HepG2 (cell line): ENCODE measurements around the gene MAPK10. TPM values are rescaled to one million over a fixed set of nuclear protein-coding genes. Genes with fewer than 3 reads are reported as not detected.

Source experiments
- ATAC-seq: fragments of 200-7000 bp; cut with Tn5 transposase; 3 replicates; pipeline ENCODE4 v1.9.1; 2020; ENCODE audit warnings: mild to moderate bottlenecking, moderate library complexity
- BruUV-seq: library from RNA; stranded (reverse); fragments of 400-500 nt; replicated peaks from 2 replicates; lab custom pipeline; 2021; lab: Mats Ljungman, UMichigan
- CTCF ChIA-PET: fragments of 300-600 bp; formaldehyde crosslinking; extraction: SDS; loops from one replicate; lab custom pipeline; 2021; ENCODE audit warnings: low total read pairs, inconsistent platforms, low intra/inter-chr PET ratio; lab: Yijun Ruan, JAX
- POLR2A ChIA-PET: fragments of 350-600 bp; sonication (Branson Sonifier 250); formaldehyde crosslinking; loops from one replicate; lab custom pipeline; 2020; ENCODE audit warnings: antibody characterized with exemption, inconsistent platforms; lab: Yijun Ruan, JAX
- DNase-seq: peaks from one replicate; pipeline ENCODE4 v3.0.0-alpha.2; 2015; ENCODE audit warnings: low spot score
- FAIRE-seq: peaks from 3 replicates; lab custom pipeline; 2011; peaks lifted over from hg19 to GRCh38; lab: Jason Lieb, UNC
- H2AFZ ChIP-seq: one replicate; pipeline ENCODE4 v1.6.1; 2011; ENCODE audit warnings: low read length, inconsistent platforms
- H3K27ac ChIP-seq: fragments of 300-600 bp; 3 replicates; pipeline ENCODE4 v1.8.0; 2011; ENCODE audit warnings: mixed run types, mild to moderate bottlenecking, mixed read lengths, low read length, inconsistent platforms; ENCODE audit not compliant: insufficient read depth; ENCODE audit errors: extremely low read length
- H3K27me3 ChIP-seq, 2 experiments: fragments of 200-600 bp in 1 of 2; 2 replicates in 1 of 2; 3 replicates in 1 of 2; pipeline versions ENCODE4 v1.6.0 to v1.8.0; 2011; ENCODE audit warnings: low read length in 2 of 2, mild to moderate bottlenecking in 2 of 2, moderate library complexity in 2 of 2, inconsistent platforms in 1 of 2; ENCODE audit not compliant: insufficient read depth in 2 of 2, control insufficient read depth in 1 of 2
- H3K36me3 ChIP-seq, 2 experiments: fragments of 200-600 bp in 1 of 2; replicated peaks in 1 of 2; 2 replicates in 1 of 2; 3 replicates in 1 of 2; pipeline versions ENCODE4 v1.5.1 to v1.8.0; 2011; ENCODE audit warnings: low read length in 2 of 2, inconsistent platforms in 1 of 2; ENCODE audit not compliant: insufficient read depth in 2 of 2, control insufficient read depth in 1 of 2
- H3K4me1 ChIP-seq: 2 replicates; pipeline ENCODE4 v1.5.1; 2012; ENCODE audit warnings: low read length, inconsistent platforms; ENCODE audit not compliant: insufficient read depth
- H3K4me2 ChIP-seq: 2 replicates; pipeline ENCODE4 v1.6.0; 2011; ENCODE audit warnings: low read depth, low read length, inconsistent platforms
- H3K4me3 ChIP-seq, 3 experiments: fragments of 200-600 bp in 1 of 3; sonication (generic), shearing (Covaris generic) in 1 of 3; replicated peaks in 1 of 3; 2 replicates each; pipeline ENCODE4 v1.5.1; 2011 to 2016; ENCODE audit warnings: low read length in 3 of 3, inconsistent platforms in 2 of 3, low read depth in 2 of 3, mild to moderate bottlenecking in 2 of 3, control low read depth in 1 of 3, mixed read lengths in 1 of 3; ENCODE audit not compliant: insufficient read depth in 1 of 3
- H3K79me2 ChIP-seq: one replicate; pipeline ENCODE4 v1.6.1; 2011; ENCODE audit warnings: low read length, inconsistent platforms; ENCODE audit not compliant: insufficient read depth
- H3K9ac ChIP-seq: 2 replicates; pipeline ENCODE4 v1.6.0; 2011; ENCODE audit warnings: mild to moderate bottlenecking, low read depth, low read length, inconsistent platforms; ENCODE audit not compliant: insufficient read depth
- H3K9me3 ChIP-seq: 2 replicates; pipeline ENCODE4 v1.5.1; 2012; ENCODE audit warnings: mild to moderate bottlenecking, low read length
- H4K20me1 ChIP-seq: 2 replicates; pipeline ENCODE4 v1.6.0; 2011; ENCODE audit warnings: inconsistent platforms, mild to moderate bottlenecking, low read length, moderate library complexity; ENCODE audit not compliant: insufficient read depth
- ATM ChIP-seq: fragments of 450-650 bp; IDR thresholded peaks from 2 replicates; pipeline ENCODE4 v1.7.1; 2017; ENCODE audit warnings: mild to moderate bottlenecking, borderline replicate concordance
- BORCS8-MEF2B ChIP-seq: sonication (generic); formaldehyde crosslinking; IDR thresholded peaks from 2 replicates; pipeline ENCODE4 v1.8.0; 2022; ENCODE audit warnings: mild to moderate bottlenecking, missing genetic modification reagents
- EZH2 ChIP-seq: conservative IDR thresholded peaks from 2 replicates; pipeline ENCODE4 v1.6.1; 2012; ENCODE audit warnings: mild to moderate bottlenecking, low read depth, low read length, moderate library complexity
- HMG20B ChIP-seq: conservative IDR thresholded peaks from 2 replicates; pipeline ENCODE4 v1.6.1; 2016; ENCODE audit warnings: missing genetic modification reagents, missing compliant biosample characterization
- KLF12 ChIP-seq: sonication (generic); formaldehyde crosslinking; IDR thresholded peaks from 2 replicates; pipeline ENCODE4 v1.4.0; 2020; ENCODE audit warnings: missing genetic modification reagents, borderline replicate concordance
- NFIB ChIP-seq: sonication (generic); formaldehyde crosslinking; IDR thresholded peaks from 2 replicates; pipeline ENCODE4 v1.9.0; 2021; ENCODE audit warnings: missing genetic modification reagents, mild to moderate bottlenecking, borderline replicate concordance
- NR2C2 ChIP-seq: sonication (generic); formaldehyde crosslinking; IDR thresholded peaks from 2 replicates; pipeline ENCODE4 v1.4.0; 2020; ENCODE audit warnings: missing genetic modification reagents, mild to moderate bottlenecking, moderate library complexity, borderline replicate concordance
- SMAD3 ChIP-seq: sonication (generic); formaldehyde crosslinking; IDR thresholded peaks from 2 replicates; pipeline ENCODE4 v1.4.0; 2020; ENCODE audit warnings: missing genetic modification reagents
- SP5 ChIP-seq: IDR thresholded peaks from 2 replicates; pipeline ENCODE4 v1.6.1; 2016; ENCODE audit warnings: low read depth, borderline replicate concordance
- ZFP36L1 ChIP-seq: sonication (generic); formaldehyde crosslinking; IDR thresholded peaks from 2 replicates; pipeline ENCODE4 v1.8.0; 2022; ENCODE audit warnings: mild to moderate bottlenecking, missing genetic modification reagents, moderate library complexity
- ZNF563 ChIP-seq: sonication (generic); formaldehyde crosslinking; IDR thresholded peaks from 2 replicates; pipeline ENCODE4 v1.8.0; 2022; ENCODE audit warnings: mild to moderate bottlenecking, moderate library complexity, missing genetic modification reagents
- ZNF605 ChIP-seq: sonication (generic); formaldehyde crosslinking; IDR thresholded peaks from 2 replicates; pipeline ENCODE4 v1.8.0; 2022; ENCODE audit warnings: mild to moderate bottlenecking, missing genetic modification reagents
- WGBS: methylation state at CpG from one replicate; pipeline ENCODE4 v1.1.6; 2017; ENCODE audit warnings: low lambda C conversion rate; 5-methylcytosine and 5-hydroxymethylcytosine counted together
- in situ Hi-C: cut with HindIII; loops from 2 replicates; pipeline ENCODE4 v1.10.0; 2017; ENCODE audit warnings: low pct_unique_long_range_greater_than_20kb; ENCODE audit not compliant: extremely low pct_ligation_motif_present
- intact Hi-C: fragments of 100-400 bp; cut with micrococcal nuclease; formaldehyde crosslinking; loops from one replicate; pipeline ENCODE4 v1.10.0; 2022; ENCODE audit not compliant: unreplicated experiment
- polyA plus RNA-seq, 8 experiments: library from polyadenylated mRNA; depleted of rRNA in 3 of 8; stranded (reverse) in 7 of 8; unstranded in 1 of 8; fragments of >200 nt; fragmentation: Illumina TruSeq in 4 of 8; extraction: Trizol in 4 of 8; gene quantifications; 2 replicates each; pipeline versions ENCODE4 v1.2.1 to v1.2.3, GENCODE V29; 2011 to 2016; ENCODE audit warnings: low read depth in 4 of 8, missing spikeins in 1 of 8, mixed read lengths in 1 of 8; ENCODE audit not compliant: insufficient read depth in 1 of 8
- total RNA-seq, 5 experiments: library from RNA; depleted of rRNA; stranded (reverse); fragments of >200 nt; fragmentation: Illumina TruSeq; extraction: Trizol; gene quantifications; 2 replicates each; pipeline ENCODE4 v1.2.3, GENCODE V29; 2016; ENCODE audit warnings: low read depth in 1 of 5
- TF ChIP-seq, protein P1 (sequence below): sonication (generic); formaldehyde crosslinking; IDR thresholded peaks from 2 replicates; pipeline ENCODE4 v1.5.1; 2020; ENCODE audit warnings: missing genetic modification reagents, mild to moderate bottlenecking, borderline replicate concordance
- TF ChIP-seq, protein P2 (sequence below): sonication (generic); formaldehyde crosslinking; IDR thresholded peaks from 2 replicates; pipeline ENCODE4 v1.9.0; 2021; ENCODE audit warnings: missing genetic modification reagents, mild to moderate bottlenecking, borderline replicate concordance

MAPK10 gene
- total and polyA plus RNA-seq, 2 of the 13 experiments (the other 11 are each of a cell fraction or from before 2014, with no cell fraction given) = not detected

- no peak for TF ChIP-seq SMAD3 (CRISPR knock-in tag)
- TF ChIP-seq NFIB (CRISPR knock-in tag) = no peak
- no peak for TF ChIP-seq ZNF563 (CRISPR knock-in tag)
- no peak for TF ChIP-seq SP5
- Histone ChIP-seq H3K9ac (no peak overlapping the region), H3K27ac (no peak overlapping the region), H3K27me3 (no peaks in the 10 kb centered on the region), H3K4me1 (no peaks in the 10 kb centered on the region), H4K20me1 (no peaks in the 10 kb centered on the region), H3K4me2 (no peak overlapping the region), H3K36me3 (no peaks in the 10 kb centered on the region), H3K9me3 (no peaks in the 10 kb centered on the region), H3K79me2 (no peaks in the 10 kb centered on the region), H3K4me3 (no peak overlapping the region), H2AFZ (no peak overlapping the region)
- DNase-seq (no peak), ATAC-seq (no peak), FAIRE-seq (no peak)
- CTCF ChIA-PET = no interaction called here
- POLR2A ChIA-PET = no interaction called here
- intact Hi-C loops (no loop called here), in situ Hi-C loops (no loop called here)
- BruUV-seq = no TSS peak
Measured at GRCh38 chr4:85994576-85994975, 365.3 kb downstream of the MAPK10 start.

DNA sequence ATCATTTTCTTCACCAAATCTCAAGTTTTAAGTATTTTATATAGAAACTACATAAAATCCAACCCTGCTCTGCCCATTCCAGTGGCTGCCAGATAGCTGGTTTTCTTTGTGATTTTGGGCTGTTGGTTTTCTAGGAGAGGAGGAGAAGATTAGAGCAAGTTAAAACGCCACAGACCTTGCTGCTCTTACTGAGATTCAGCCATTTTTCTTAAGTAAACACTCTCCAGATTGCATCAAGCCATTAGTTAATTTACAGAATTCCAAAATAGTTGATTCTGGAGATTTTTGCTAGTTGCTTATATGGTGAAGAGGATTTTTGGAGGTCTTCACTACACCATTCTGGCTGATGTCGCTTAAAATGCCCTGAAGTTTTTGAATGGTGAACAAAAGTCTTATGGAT lies 366.2 kb downstream of the MAPK10 start:
- POLR2A ChIA-PET = no interaction called here
- in situ Hi-C loops = no loop called here
- H4K20me1 ChIP-seq = no peaks in the 10 kb centered on the region

More for the DNA sequence above, 366.2 kb downstream of the MAPK10 start:
- Histone ChIP-seq H2AFZ (no peak overlapping the region), H3K4me3 (no peak overlapping the region), H3K79me2 (no peaks in the 10 kb centered on the region), H3K27ac (no peak overlapping the region), H3K9ac (no peak overlapping the region), H3K36me3 (no peaks in the 10 kb centered on the region), H3K9me3 (no peaks in the 10 kb centered on the region), H3K27me3 (no peaks in the 10 kb centered on the region), H3K4me2 (no peak overlapping the region), H3K4me1 (no peaks in the 10 kb centered on the region)
- WGBS = 0% methylated on average over 2 of the region's 2 CpGs
- CTCF ChIA-PET = no interaction called here
- no TSS peak for BruUV-seq
- FAIRE-seq = no peak
- intact Hi-C loops = no loop called here
- TF ChIP-seq, protein P1, sequence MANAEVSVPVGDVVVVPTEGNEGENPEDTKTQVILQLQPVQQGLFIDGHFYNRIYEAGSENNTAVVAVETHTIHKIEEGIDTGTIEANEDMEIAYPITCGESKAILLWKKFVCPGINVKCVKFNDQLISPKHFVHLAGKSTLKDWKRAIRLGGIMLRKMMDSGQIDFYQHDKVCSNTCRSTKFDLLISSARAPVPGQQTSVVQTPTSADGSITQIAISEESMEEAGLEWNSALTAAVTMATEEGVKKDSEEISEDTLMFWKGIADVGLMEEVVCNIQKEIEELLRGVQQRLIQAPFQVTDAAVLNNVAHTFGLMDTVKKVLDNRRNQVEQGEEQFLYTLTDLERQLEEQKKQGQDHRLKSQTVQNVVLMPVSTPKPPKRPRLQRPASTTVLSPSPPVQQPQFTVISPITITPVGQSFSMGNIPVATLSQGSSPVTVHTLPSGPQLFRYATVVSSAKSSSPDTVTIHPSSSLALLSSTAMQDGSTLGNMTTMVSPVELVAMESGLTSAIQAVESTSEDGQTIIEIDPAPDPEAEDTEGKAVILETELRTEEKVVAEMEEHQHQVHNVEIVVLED (CRISPR knock-in tag) = no peak
- TF ChIP-seq EZH2 (no peak), NR2C2 (no peak), ATM (no peak), KLF12 (CRISPR knock-in tag) (no peak), HMG20B (CRISPR knock-in tag) (no peak), ZNF605 (CRISPR knock-in tag) (no peak), ZFP36L1 (no peak), BORCS8-MEF2B (CRISPR knock-in tag) (no peak)
- TF ChIP-seq, protein P2, sequence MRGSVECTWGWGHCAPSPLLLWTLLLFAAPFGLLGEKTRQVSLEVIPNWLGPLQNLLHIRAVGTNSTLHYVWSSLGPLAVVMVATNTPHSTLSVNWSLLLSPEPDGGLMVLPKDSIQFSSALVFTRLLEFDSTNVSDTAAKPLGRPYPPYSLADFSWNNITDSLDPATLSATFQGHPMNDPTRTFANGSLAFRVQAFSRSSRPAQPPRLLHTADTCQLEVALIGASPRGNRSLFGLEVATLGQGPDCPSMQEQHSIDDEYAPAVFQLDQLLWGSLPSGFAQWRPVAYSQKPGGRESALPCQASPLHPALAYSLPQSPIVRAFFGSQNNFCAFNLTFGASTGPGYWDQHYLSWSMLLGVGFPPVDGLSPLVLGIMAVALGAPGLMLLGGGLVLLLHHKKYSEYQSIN (CRISPR knock-in tag) = no peak
- ATAC-seq = no peak
- DNase-seq = no peak
